ENCODE data around the gene ARHGEF26.

The ARHGEF26 gene

GRCh38 chr3:154121701-154122551 is 736 bp downstream of the ARHGEF26 start:
- H3K27ac ChIP-seq: peak overlapping the region; percentile 75
- no peak for TF ChIP-seq CTCF (IDR thresholded peaks at IDR 0.05)
- no peak for TF ChIP-seq ZFX (IDR thresholded peaks at IDR 0.05; ENCODE audit: borderline replicate concordance)

- no peak overlapping the region for H3K27ac ChIP-seq
- TF ChIP-seq ZFX (IDR thresholded peaks at IDR 0.05; ENCODE audit: borderline replicate concordance): no peak
- no peak for TF ChIP-seq CTCF (IDR thresholded peaks at IDR 0.05)
These were observed 1.3 kb downstream of the ARHGEF26 start for GRCh38 chr3:154122552-154122911.

- TF ChIP-seq ZFX (IDR thresholded peaks at IDR 0.05; ENCODE audit: borderline replicate concordance) (no peak), CTCF (IDR thresholded peaks at IDR 0.05) (no peak)
- no peak overlapping the region for H3K27ac ChIP-seq
These were observed 1.8 kb downstream of the ARHGEF26 start for GRCh38 chr3:154122912-154123559.

GRCh38 chr3:154123906-154124305 is 2.7 kb downstream of the ARHGEF26 start:
- H3K27ac ChIP-seq: peak overlapping the region; percentile 76; the same call in 1 of the 2 replicates

GRCh38 chr3:154125378-154126030 is 4.3 kb downstream of the ARHGEF26 start:
- H3K27ac ChIP-seq: peak overlapping the region; percentile 76

More at GRCh38 chr3:154123906-154124305, 2.7 kb downstream of the ARHGEF26 start:
- TF ChIP-seq ZFX (IDR thresholded peaks at IDR 0.05; ENCODE audit: borderline replicate concordance): no peak
- no peak for TF ChIP-seq CTCF (IDR thresholded peaks at IDR 0.05)

GRCh38 chr3:154126651-154127050 is 5.5 kb downstream of the ARHGEF26 start:
- peak overlapping the region; percentile 76 for H3K27ac ChIP-seq
- TF ChIP-seq CTCF (IDR thresholded peaks at IDR 0.05): no peak
- no peak for TF ChIP-seq ZFX (IDR thresholded peaks at IDR 0.05; ENCODE audit: borderline replicate concordance)

More at GRCh38 chr3:154125378-154126030, 4.3 kb downstream of the ARHGEF26 start:
- no peak for TF ChIP-seq ZFX (IDR thresholded peaks at IDR 0.05; ENCODE audit: borderline replicate concordance)
- TF ChIP-seq CTCF (IDR thresholded peaks at IDR 0.05): no peak
